Spleen (tissue), 11 donors: ENCODE results near the gene EFNA2. TPM values are rescaled to one million over a fixed set of nuclear protein-coding genes. Genes with fewer than 3 reads are reported as not detected.

ENCODE experiments used
- DNase-seq: peaks from one replicate; pipeline ENCODE4 v3.0.0-alpha.2; 2020
- H3K27ac ChIP-seq, 8 donors: fragments of 200-600 bp; sonication (generic) in 7 of 8; 1 replicate in 4 of 8; 2 replicates in 4 of 8; pipeline versions ENCODE4 v1.5.0 to v1.8.0; 2016 to 2021; ENCODE audit warnings: inconsistent platforms in 4 of 8, mild to moderate bottlenecking in 4 of 8, moderate library complexity in 1 of 8
- H3K27me3 ChIP-seq, 7 donors: fragments of 200-600 bp; sonication (generic) in 6 of 7; replicated peaks in 1 of 7; 1 replicate in 4 of 7; 2 replicates in 3 of 7; pipeline versions ENCODE4 v1.5.0 to v1.8.0; 2016 to 2021; ENCODE audit warnings: inconsistent platforms in 3 of 7, mild to moderate bottlenecking in 1 of 7
- H3K36me3 ChIP-seq, 6 donors: fragments of 200-600 bp; sonication (generic) in 5 of 6; 1 replicate in 4 of 6; 2 replicates in 2 of 6; pipeline versions ENCODE4 v1.5.0 to v1.8.0; 2016 to 2021; ENCODE audit warnings: inconsistent platforms in 2 of 6
- H3K4me1 ChIP-seq, 6 donors: fragments of 200-600 bp; sonication (generic) in 5 of 6; 1 replicate in 3 of 6; 2 replicates in 3 of 6; pipeline versions ENCODE4 v1.5.0 to v1.8.0; 2016 to 2021; ENCODE audit warnings: inconsistent platforms in 3 of 6
- H3K4me3 ChIP-seq, 8 donors: fragments of 200-600 bp; sonication (generic) in 7 of 8; 1 replicate in 4 of 8; 2 replicates in 4 of 8; pipeline versions ENCODE4 v1.5.0 to v1.8.0; 2016 to 2021; ENCODE audit warnings: inconsistent platforms in 4 of 8, mild to moderate bottlenecking in 4 of 8, moderate library complexity in 2 of 8
- H3K9me3 ChIP-seq, 8 donors: fragments of 200-600 bp; sonication (generic) in 7 of 8; 1 replicate in 4 of 8; 2 replicates in 4 of 8; pipeline versions ENCODE4 v1.5.0 to v1.8.0; 2016 to 2021; ENCODE audit warnings: inconsistent platforms in 4 of 8
- CTCF ChIP-seq, 11 experiments: fragments of 200-600 bp in 7 of 11; fragments of 450-650 bp in 4 of 11; sonication (generic) in 4 of 11; IDR thresholded peaks in 8 of 11; conservative IDR thresholded peaks in 3 of 11; 1 replicate in 7 of 11; 2 replicates in 4 of 11; pipeline versions ENCODE4 v1.4.0 to v1.8.0; 2016 to 2021; ENCODE audit warnings: antibody characterized with exemption in 11 of 11, inconsistent platforms in 4 of 11, mild to moderate bottlenecking in 1 of 11
- POLR2A ChIP-seq, 3 donors: fragments of 450-650 bp; IDR thresholded peaks; one replicate each; pipeline ENCODE4 v1.5.1; 2017; ENCODE audit warnings: antibody characterized with exemption in 3 of 3, mild to moderate bottlenecking in 1 of 3
- POLR2AphosphoS5 ChIP-seq, 3 donors: sonication (generic); formaldehyde crosslinking; IDR thresholded peaks; one replicate each; pipeline ENCODE4 v1.5.1; 2017; ENCODE audit warnings: antibody characterized with exemption in 3 of 3
- WGBS, 5 donors: extraction: QIAGEN DNeasy Blood & Tissue Kit in 3 of 5; methylation state at CpG; one replicate each; pipeline versions ENCODE4 v1.1.5 to v1.1.7; 2013 to 2018; 5-methylcytosine and 5-hydroxymethylcytosine counted together
- intact Hi-C: fragments of 100-400 bp; cut with DNase I; formaldehyde crosslinking; loops from one replicate; pipeline ENCODE4 v1.15.0; 2023; ENCODE audit warnings: low total_unique reads
- polyA plus RNA-seq, 3 donors: library from polyadenylated mRNA; stranded (reverse); fragments of 200-250 nt; gene quantifications; one replicate each; pipeline ENCODE4 v1.2.1, GENCODE V29; 2013
- total RNA-seq, 7 donors: library from RNA; depleted of rRNA in 3 of 7; stranded (reverse); fragments of >200 nt in 3 of 7; fragmentation: NEBNext Ultra II Directional in 4 of 7; extraction: Animal tissue kit (Norgen Biotek cat#: 25700) in 4 of 7; gene quantifications; one replicate each; pipeline versions ENCODE4 v1.1.0 to v1.2.1, GENCODE V29; 2016 to 2021
- donor health status: healthy with polysubstance abuse.
- donor health status: DM: no; HTN: no; CAD: no; lungs with moderate emphysema.
- donor health status: DM: no; HTN: no; CAD: no.
- donor health status: Bipolar disorder and iron deficiency.
- donor health status: healthy.
- donor health status: DM: no; HTN: no; CAD: no.
- donor health status: DM: yes; HTN: yes; CAD: no.

EFNA2 gene
- total and polyA plus RNA-seq, 10 donors = not detected

GRCh38 chr19:1251330-1252220, 34.1 kb upstream of the EFNA2 start:
- WGBS, 5 donors = 0 to 2% (median 1%) methylated on average over 20 to 41 of the region's 41 CpGs

GRCh38 chr19:1252221-1252820, 33.4 kb upstream of the EFNA2 start:
- TF ChIP-seq POLR2AphosphoS5 (IDR thresholded peaks at IDR 0.05) (peak; percentile 76 to 83 (median 80)), POLR2A (IDR thresholded peaks at IDR 0.05) (no peak)
- intact Hi-C loops = no loop called here
- Histone ChIP-seq H3K4me3 (peak overlapping the region; percentile 91 to 99 (median 98)), H3K4me1 (peaks cover 48 to 74% (median 70%) of the 10 kb centered on the region in 6 donors), H3K9me3 (no peaks in the 10 kb centered on the region), H3K27ac (peak overlapping the region; percentile 95 to 100 (median 99)), H3K27me3 (no peaks in the 10 kb centered on the region), H3K36me3 (peaks cover 8 to 68% (median 52%) of the 10 kb centered on the region in 6 donors)
- peak; percentile 96 for DNase-seq
- 1% methylated on average over 24 to 30 of the region's 30 CpGs for WGBS, 5 donors

More at GRCh38 chr19:1251330-1252220, 34.1 kb upstream of the EFNA2 start:
- Histone ChIP-seq H3K4me3 (peak overlapping the region; percentile 91 to 99 (median 98)), H3K36me3 (peaks cover 8 to 60% (median 45%) of the 10 kb centered on the region in 6 donors), H3K27ac (peak overlapping the region; percentile 95 to 100 (median 99)), H3K9me3 (no peaks in the 10 kb centered on the region), H3K4me1 (peaks cover 42 to 74% (median 66%) of the 10 kb centered on the region in 6 donors), H3K27me3 (no peaks in the 10 kb centered on the region)
- DNase-seq = peak; percentile 96
- intact Hi-C loops = no loop called here
- TF ChIP-seq CTCF (IDR thresholded peaks at IDR 0.05 in 8 of 11, conservative IDR thresholded peaks at IDR 0.05 in 3 of 11) = peak in 1 of 11 experiments; percentile 6
- TF ChIP-seq POLR2A (IDR thresholded peaks at IDR 0.05) = peak in 1 of 3 donors; percentile 59
- peak; percentile 84 to 86 (median 86) for TF ChIP-seq POLR2AphosphoS5 (IDR thresholded peaks at IDR 0.05)

- peaks cover 8 to 74% (median 58%) of the 10 kb centered on the region in 6 donors for H3K36me3 ChIP-seq
- intact Hi-C loops = no loop called here
- H3K9me3 ChIP-seq = no peaks in the 10 kb centered on the region
- WGBS, 5 donors = 0 to 1% (median 1%) methylated on average over 9 to 26 of the region's 26 CpGs
- peak overlapping the region; percentile 95 to 100 (median 99) for H3K27ac ChIP-seq
- TF ChIP-seq POLR2A (IDR thresholded peaks at IDR 0.05) (no peak), POLR2AphosphoS5 (IDR thresholded peaks at IDR 0.05) (peak; percentile 82 to 91 (median 84)), CTCF (IDR thresholded peaks at IDR 0.05 in 8 of 11, conservative IDR thresholded peaks at IDR 0.05 in 3 of 11) (peak in 6 of 11 experiments; percentile 17 to 36 (median 30))
- DNase-seq = peak; percentile 98
- peak overlapping the region; percentile 91 to 99 (median 98) for H3K4me3 ChIP-seq
- H3K27me3 ChIP-seq = no peaks in the 10 kb centered on the region
- peaks cover 48 to 74% (median 70%) of the 10 kb centered on the region in 6 donors for H3K4me1 ChIP-seq
Observed at GRCh38 chr19:1252821-1253513, 32.7 kb upstream of the EFNA2 start.

- WGBS, 5 donors = 13 to 36% (median 21%) methylated on average over 17 to 23 of the region's 23 CpGs
- Histone ChIP-seq H3K4me1 (peaks cover 53 to 76% (median 73%) of the 10 kb centered on the region in 6 donors), H3K27ac (peak overlapping the region; percentile 95 to 100 (median 99)), H3K27me3 (no peaks in the 10 kb centered on the region), H3K36me3 (peaks cover 8 to 80% (median 61%) of the 10 kb centered on the region in 6 donors), H3K9me3 (no peaks in the 10 kb centered on the region), H3K4me3 (peak overlapping the region; percentile 91 to 99 (median 98))
- no peak for TF ChIP-seq POLR2A (IDR thresholded peaks at IDR 0.05)
- TF ChIP-seq CTCF (IDR thresholded peaks at IDR 0.05 in 8 of 11, conservative IDR thresholded peaks at IDR 0.05 in 3 of 11) = no peak
- no peak for TF ChIP-seq POLR2AphosphoS5 (IDR thresholded peaks at IDR 0.05)
- intact Hi-C loops = no loop called here
- peak; percentile 86 for DNase-seq
Observed at GRCh38 chr19:1253514-1254080, 32.1 kb upstream of the EFNA2 start.
